ENCODE measurements around the gene CLIC1.

The CLIC1 gene

DNA sequence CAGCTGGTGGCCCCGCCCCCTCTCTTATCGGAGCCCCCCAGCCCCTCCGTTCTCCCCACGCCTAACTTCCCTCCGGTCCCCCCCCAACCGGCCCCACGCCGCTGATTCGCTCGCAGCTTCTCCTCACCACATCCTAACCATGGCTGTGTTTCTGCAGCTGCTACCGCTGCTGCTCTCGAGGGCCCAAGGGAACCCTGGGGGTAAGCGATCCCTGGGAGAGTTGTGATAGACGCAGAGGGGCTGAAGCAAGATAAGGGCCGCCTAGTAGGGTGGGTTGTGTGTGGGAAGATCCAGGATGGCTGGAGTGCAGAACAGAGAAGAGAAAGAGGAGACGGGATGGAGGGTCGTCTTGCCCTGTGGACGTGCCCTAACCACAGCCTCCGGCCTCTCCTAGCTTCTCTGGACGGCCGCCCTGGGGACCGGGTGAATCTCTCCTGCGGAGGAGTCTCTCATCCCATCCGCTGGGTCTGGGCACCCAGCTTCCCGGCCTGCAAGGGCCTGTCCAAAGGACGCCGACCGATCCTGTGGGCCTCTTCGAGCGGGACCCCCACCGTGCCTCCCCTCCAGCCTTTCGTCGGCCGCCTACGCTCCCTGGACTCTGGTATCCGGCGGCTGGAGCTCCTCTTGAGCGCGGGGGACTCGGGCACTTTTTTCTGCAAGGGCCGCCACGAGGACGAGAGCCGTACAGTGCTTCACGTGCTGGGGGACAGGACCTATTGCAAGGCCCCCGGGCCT, 12.9 kb downstream of the CLIC1 start, which contains the start of gene MPIG6B:
MPIG6B (plus strand) TSS at position 129 of the 735 bp plus-strand sequence; CDS start at position 140, 11 bp downstream.
- TF ChIP-seq CTCF (conservative IDR thresholded peaks at IDR 0.05), result no peak
- no peak within 1 kb of the TSS for H3K27ac ChIP-seq

GRCh38 chr6:31722173-31722572, 14.2 kb downstream of the CLIC1 start:
- H3K27ac ChIP-seq, result no peak overlapping the region

GRCh38 chr6:31721351-31722020, 14.8 kb downstream of the CLIC1 start, which contains the start of gene LY6G6C:
Gene LY6G6C (minus strand): TSS chr6:31721746. CDS start chr6:31721679, 67 bp downstream.
- no peak within 1 kb of the TSS for H3K27ac ChIP-seq
- no peak for TF ChIP-seq CTCF (conservative IDR thresholded peaks at IDR 0.05)

More at GRCh38 chr6:31722173-31722572, 14.2 kb downstream of the CLIC1 start:
- no peak for TF ChIP-seq CTCF (conservative IDR thresholded peaks at IDR 0.05)

DNA sequence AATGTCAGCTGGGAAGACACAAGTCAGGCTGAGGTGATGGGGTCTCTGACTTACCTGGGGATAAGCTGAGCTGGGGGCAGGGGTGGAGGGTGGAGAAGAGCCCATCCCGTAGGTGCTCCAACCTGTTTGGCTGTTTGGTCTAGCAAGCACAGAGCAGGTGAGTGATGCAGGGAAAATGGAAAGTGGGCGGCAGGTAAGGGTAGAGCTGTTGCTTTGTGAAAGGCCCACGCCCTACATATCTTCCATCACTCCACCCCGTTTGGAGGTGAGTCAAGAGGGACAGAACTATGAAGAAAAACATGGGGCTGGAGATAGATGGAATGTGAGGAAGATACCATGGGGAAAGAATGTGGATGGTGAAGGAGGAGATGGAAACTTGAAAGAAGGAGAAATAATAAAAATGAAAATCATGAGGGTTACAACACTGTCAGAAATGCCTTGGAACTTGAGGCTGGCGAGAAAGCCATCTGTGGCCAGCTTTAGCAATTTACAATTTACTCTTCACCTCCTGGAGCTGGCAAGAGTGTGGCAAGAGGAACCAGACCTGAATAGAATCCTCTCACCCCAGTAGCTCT, 16.0 kb downstream of the CLIC1 start:
- TF ChIP-seq CTCF (conservative IDR thresholded peaks at IDR 0.05), result no peak
- no peak overlapping the region for H3K27ac ChIP-seq

DNA sequence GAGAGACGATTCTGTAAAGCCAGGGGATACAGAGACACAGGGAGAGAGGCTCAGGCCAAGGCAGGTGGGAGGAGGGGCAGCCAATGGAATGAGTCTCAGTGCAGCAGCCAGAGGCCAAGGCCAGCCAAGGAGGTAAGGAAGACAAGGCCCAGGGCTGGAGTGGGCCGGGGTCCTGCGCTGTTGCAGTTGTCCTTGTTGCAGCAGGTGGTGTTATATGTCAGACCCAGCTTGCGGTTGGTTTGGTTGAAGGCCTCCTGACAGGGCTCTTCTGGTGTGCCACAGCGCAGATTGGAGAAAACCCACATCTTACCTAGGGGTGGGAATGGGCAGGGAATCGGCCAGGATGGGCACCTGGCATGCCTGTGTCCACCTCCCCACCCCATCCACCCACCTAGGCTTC, 17.3 kb downstream of the CLIC1 start:
- H3K27ac ChIP-seq, result peak overlapping the region; percentile 77
- no peak for TF ChIP-seq CTCF (conservative IDR thresholded peaks at IDR 0.05)

- TF ChIP-seq CTCF (conservative IDR thresholded peaks at IDR 0.05), result no peak
- peak overlapping the region; percentile 77 for H3K27ac ChIP-seq
Measured at GRCh38 chr6:31718265-31718664, 18.1 kb downstream of the CLIC1 start.

DNA sequence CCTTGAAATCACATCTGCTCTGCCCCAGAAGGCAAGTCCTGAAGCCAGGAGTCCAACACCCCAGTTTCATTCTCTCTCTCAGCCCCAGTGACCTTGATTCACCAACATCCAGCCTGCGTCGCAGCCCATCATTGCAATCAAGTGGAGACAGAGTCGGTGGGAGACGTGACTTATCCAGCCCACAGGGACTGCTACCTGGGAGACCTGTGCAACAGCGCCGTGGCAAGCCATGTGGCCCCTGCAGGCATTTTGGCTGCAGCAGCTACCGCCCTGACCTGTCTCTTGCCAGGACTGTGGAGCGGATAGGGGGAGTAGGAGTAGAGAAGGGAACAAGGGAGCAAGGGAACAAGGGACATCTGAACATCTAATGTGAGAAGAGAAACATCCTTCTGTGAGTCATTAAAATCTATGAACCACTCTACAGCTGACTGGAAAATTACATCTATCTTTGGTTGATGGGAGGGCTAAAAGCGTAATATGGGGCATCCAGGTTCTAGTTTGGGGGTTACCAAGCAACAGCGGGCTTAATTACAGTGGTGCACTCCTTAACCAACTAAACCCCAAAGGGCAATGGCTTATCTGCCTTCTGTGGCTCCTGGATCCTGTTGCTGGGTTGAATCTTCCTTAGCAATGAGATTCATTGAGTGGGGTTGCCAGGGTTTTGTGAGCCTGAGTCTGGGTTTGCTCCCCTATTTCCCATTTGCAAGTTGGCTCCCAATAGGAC, 18.7 kb downstream of the CLIC1 start:
- H3K27ac ChIP-seq, result peak overlapping the region; percentile 77
- TF ChIP-seq CTCF (conservative IDR thresholded peaks at IDR 0.05), result no peak
